Measurements from ENCODE around the gene ITGAV. TPM values are rescaled to one million over a fixed set of nuclear protein-coding genes. Genes with fewer than 3 reads are reported as not detected.

Gene ITGAV
- total and polyA plus RNA-seq, 2 donors (not counting 1 experiment from before 2014, with no cell fraction given): 121 to 205 TPM

DNA sequence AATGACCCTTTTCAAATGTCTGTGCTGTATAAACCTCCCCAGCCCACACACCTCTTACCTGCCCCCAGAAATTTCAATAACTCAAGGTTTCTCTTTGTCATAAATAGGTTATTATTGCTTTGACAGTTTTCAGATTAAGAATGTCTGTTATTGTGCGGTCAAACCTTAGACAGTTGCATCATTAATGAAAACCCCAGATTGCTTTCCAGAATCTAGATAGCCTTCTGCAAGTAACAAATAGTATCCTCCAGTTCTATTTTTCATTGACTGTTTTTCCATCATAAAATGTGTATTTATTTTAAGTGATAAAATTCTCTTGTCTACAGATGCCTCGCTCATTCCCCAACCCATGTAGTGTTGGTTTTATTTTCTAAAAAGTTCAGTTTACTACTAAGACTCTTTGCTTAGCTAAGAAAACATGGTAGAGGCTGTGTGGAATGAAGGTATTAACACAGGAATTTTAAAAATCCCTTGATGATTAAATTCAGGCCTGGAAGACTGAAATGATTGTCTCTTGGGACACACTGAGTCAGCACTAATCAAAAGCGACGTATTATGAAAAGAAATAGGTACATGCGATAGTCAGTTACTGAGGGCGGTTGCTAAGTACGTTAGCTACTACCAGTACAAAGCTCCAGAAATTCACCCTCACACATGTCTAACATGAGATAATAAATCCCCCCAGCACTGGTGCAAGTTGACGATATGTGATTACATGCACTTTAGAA, 38.4 kb upstream of the ITGAV start:
- no peaks in the 10 kb centered on the region for H3K27me3 ChIP-seq (ENCODE audit: control insufficient read depth, insufficient read depth, low read length)
- DNase-seq (ENCODE audit: low read depth in 2 of 2): peak in 1 of 2 donors; percentile 75
- H3K9me3 ChIP-seq (ENCODE audit: control insufficient read depth, insufficient read depth, low read depth, low read length): no peaks in the 10 kb centered on the region
- H3K4me3 ChIP-seq (replicated peaks in 1 of 4; ENCODE audit: control extremely low read depth in 1 of 4, insufficient read depth in 1 of 4, low read depth in 3 of 4, low read length in 4 of 4): no peak overlapping the region
- no peak for TF ChIP-seq EZH2 (IDR thresholded peaks at IDR 0.05; ENCODE audit: low read length, missing control alignments)
- TF ChIP-seq CTCF (conservative IDR thresholded peaks at IDR 0.05 in 1 of 2, IDR thresholded peaks at IDR 0.05 in 1 of 2; ENCODE audit: low read depth in 1 of 2, low read length in 2 of 2): no peak
- H4K20me1 ChIP-seq (ENCODE audit: control insufficient read depth, extremely low read depth, insufficient read depth, low read length): no peaks in the 10 kb centered on the region
- no peak overlapping the region for H3K27ac ChIP-seq (ENCODE audit: insufficient read depth, low read length)
- no peaks in the 10 kb centered on the region for H3K79me2 ChIP-seq (ENCODE audit: control insufficient read depth, insufficient read depth, low read length)
- no peak overlapping the region for H3K4me2 ChIP-seq (ENCODE audit: extremely low read depth, insufficient read depth, low read length)
- no peak overlapping the region for H3K9ac ChIP-seq (ENCODE audit: insufficient read depth, low read length)
- no peaks in the 10 kb centered on the region for H3K36me3 ChIP-seq (ENCODE audit: control insufficient read depth, insufficient read depth, low read length)
- H2AFZ ChIP-seq (ENCODE audit: low read length): no peak overlapping the region
- no peaks in the 10 kb centered on the region for H3K4me1 ChIP-seq (ENCODE audit: control insufficient read depth, extremely low read depth, insufficient read depth, low read length)

- Histone ChIP-seq H3K79me2 (ENCODE audit: control insufficient read depth, insufficient read depth, low read length) (no peaks in the 10 kb centered on the region), H3K27ac (ENCODE audit: insufficient read depth, low read length) (no peak overlapping the region), H3K4me3 (replicated peaks in 1 of 4; ENCODE audit: control extremely low read depth in 1 of 4, insufficient read depth in 1 of 4, low read depth in 3 of 4, low read length in 4 of 4) (no peak overlapping the region), H3K4me2 (ENCODE audit: extremely low read depth, insufficient read depth, low read length) (no peak overlapping the region), H3K36me3 (ENCODE audit: control insufficient read depth, insufficient read depth, low read length) (no peaks in the 10 kb centered on the region), H3K4me1 (ENCODE audit: control insufficient read depth, extremely low read depth, insufficient read depth, low read length) (no peaks in the 10 kb centered on the region), H4K20me1 (ENCODE audit: control insufficient read depth, extremely low read depth, insufficient read depth, low read length) (no peaks in the 10 kb centered on the region), H3K27me3 (ENCODE audit: control insufficient read depth, insufficient read depth, low read length) (no peaks in the 10 kb centered on the region), H3K9ac (ENCODE audit: insufficient read depth, low read length) (no peak overlapping the region), H3K9me3 (ENCODE audit: control insufficient read depth, insufficient read depth, low read depth, low read length) (no peaks in the 10 kb centered on the region), H2AFZ (ENCODE audit: low read length) (no peak overlapping the region)
- TF ChIP-seq CTCF (conservative IDR thresholded peaks at IDR 0.05 in 1 of 2, IDR thresholded peaks at IDR 0.05 in 1 of 2; ENCODE audit: low read depth in 1 of 2, low read length in 2 of 2): no peak
- no peak for TF ChIP-seq EZH2 (IDR thresholded peaks at IDR 0.05; ENCODE audit: low read length, missing control alignments)
- peak in 1 of 2 donors; percentile 59 for DNase-seq (ENCODE audit: low read depth in 2 of 2)
These were observed 35.4 kb upstream of the ITGAV start for GRCh38 chr2:186554429-186554828.

DNA sequence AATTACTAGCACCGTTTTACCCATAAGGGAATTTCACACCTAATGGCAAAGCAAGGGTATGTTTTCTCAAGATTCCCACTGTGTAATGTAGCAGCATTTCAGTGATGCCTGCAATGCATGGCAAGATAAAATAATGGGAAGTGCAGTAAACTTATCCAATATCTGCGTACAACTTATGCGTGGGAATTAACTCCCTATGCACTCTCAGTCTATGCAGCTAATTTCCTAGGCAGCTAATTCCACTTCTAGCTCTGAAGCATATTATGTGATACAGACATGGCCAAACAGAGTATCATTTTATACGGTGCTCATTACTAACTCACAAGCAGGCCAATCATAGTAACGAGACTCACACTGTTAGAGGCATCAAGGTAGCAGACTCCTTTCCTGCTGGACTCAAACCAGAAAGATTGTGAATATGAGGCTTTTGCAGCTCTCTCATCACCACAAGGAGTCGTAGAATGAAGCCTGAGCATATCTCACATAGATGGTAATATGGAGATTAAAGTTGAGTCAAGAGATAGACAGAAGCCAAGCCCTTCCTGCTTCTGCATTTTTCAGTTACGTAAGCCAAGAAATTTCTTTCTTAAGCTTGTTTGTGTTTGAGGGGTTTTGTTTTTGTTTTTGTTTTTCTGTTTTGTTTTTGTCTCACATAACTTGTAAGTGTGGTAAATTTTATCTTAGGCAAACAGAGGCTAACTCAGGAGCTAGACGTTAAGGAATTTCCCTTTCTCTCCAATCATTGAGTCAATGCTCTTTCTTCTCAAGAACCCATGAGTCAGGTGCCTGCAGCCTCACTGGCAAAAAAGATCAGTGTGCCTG, 34.8 kb upstream of the ITGAV start:
- no peaks in the 10 kb centered on the region for H3K36me3 ChIP-seq (ENCODE audit: control insufficient read depth, insufficient read depth, low read length)
- H3K4me1 ChIP-seq (ENCODE audit: control insufficient read depth, extremely low read depth, insufficient read depth, low read length): no peaks in the 10 kb centered on the region
- H3K79me2 ChIP-seq (ENCODE audit: control insufficient read depth, insufficient read depth, low read length): no peaks in the 10 kb centered on the region
- H4K20me1 ChIP-seq (ENCODE audit: control insufficient read depth, extremely low read depth, insufficient read depth, low read length): no peaks in the 10 kb centered on the region
- H3K9me3 ChIP-seq (ENCODE audit: control insufficient read depth, insufficient read depth, low read depth, low read length): no peaks in the 10 kb centered on the region
- no peak overlapping the region for H3K4me2 ChIP-seq (ENCODE audit: extremely low read depth, insufficient read depth, low read length)
- no peak overlapping the region for H2AFZ ChIP-seq (ENCODE audit: low read length)
- no peak overlapping the region for H3K27ac ChIP-seq (ENCODE audit: insufficient read depth, low read length)
- no peaks in the 10 kb centered on the region for H3K27me3 ChIP-seq (ENCODE audit: control insufficient read depth, insufficient read depth, low read length)
- peak in 1 of 2 donors; percentile 77 for DNase-seq (ENCODE audit: low read depth in 2 of 2)
- no peak overlapping the region for H3K4me3 ChIP-seq (replicated peaks in 1 of 4; ENCODE audit: control extremely low read depth in 1 of 4, insufficient read depth in 1 of 4, low read depth in 3 of 4, low read length in 4 of 4)
- no peak for TF ChIP-seq CTCF (conservative IDR thresholded peaks at IDR 0.05 in 1 of 2, IDR thresholded peaks at IDR 0.05 in 1 of 2; ENCODE audit: low read depth in 1 of 2, low read length in 2 of 2)
- TF ChIP-seq EZH2 (IDR thresholded peaks at IDR 0.05; ENCODE audit: low read length, missing control alignments): no peak
- no peak overlapping the region for H3K9ac ChIP-seq (ENCODE audit: insufficient read depth, low read length)
